ENCODE measurements around the gene ADAMTS15.

The ADAMTS15 gene

GRCh38 chr11:130448416-130449309, at the start of gene ADAMTS15:
ADAMTS15 (plus strand) TSS chr11:130448645; CDS start chr11:130448974, 329 bp downstream.
- no peak for FAIRE-seq

- FAIRE-seq, result no peak
These were observed 49.2 kb upstream of the ADAMTS15 start for GRCh38 chr11:130399196-130399595.

GRCh38 chr11:130400781-130401483, 47.5 kb upstream of the ADAMTS15 start:
- no peak for FAIRE-seq

GRCh38 chr11:130402570-130402969, 45.9 kb upstream of the ADAMTS15 start:
- no peak for FAIRE-seq

- no peak for FAIRE-seq
These were observed 45.1 kb upstream of the ADAMTS15 start for GRCh38 chr11:130403271-130403804.

- FAIRE-seq, result no peak
These were observed 44.5 kb upstream of the ADAMTS15 start for GRCh38 chr11:130403967-130404366.

GRCh38 chr11:130404727-130405126, 43.7 kb upstream of the ADAMTS15 start:
- FAIRE-seq, result no peak

- no peak for FAIRE-seq
These were observed 43.0 kb upstream of the ADAMTS15 start for GRCh38 chr11:130405428-130405827.

GRCh38 chr11:130407978-130408377, 40.5 kb upstream of the ADAMTS15 start:
- FAIRE-seq, result no peak

GRCh38 chr11:130408401-130408890, 40.0 kb upstream of the ADAMTS15 start:
- no peak for FAIRE-seq

- FAIRE-seq, result no peak
These were observed 39.5 kb upstream of the ADAMTS15 start for GRCh38 chr11:130408901-130409300.

GRCh38 chr11:130409594-130410388, 38.7 kb upstream of the ADAMTS15 start:
- no peak for FAIRE-seq

GRCh38 chr11:130411223-130411622, 37.2 kb upstream of the ADAMTS15 start:
- no peak for FAIRE-seq

- FAIRE-seq, result no peak
These were observed 34.9 kb upstream of the ADAMTS15 start for GRCh38 chr11:130413405-130414106.

- no peak for FAIRE-seq
These were observed 34.1 kb upstream of the ADAMTS15 start for GRCh38 chr11:130414107-130415080.

- FAIRE-seq, result no peak
These were observed 32.5 kb upstream of the ADAMTS15 start for GRCh38 chr11:130415731-130416529.

- no peak for FAIRE-seq
These were observed 31.9 kb upstream of the ADAMTS15 start for GRCh38 chr11:130416530-130416882.

- FAIRE-seq, result no peak
These were observed 31.5 kb upstream of the ADAMTS15 start for GRCh38 chr11:130416906-130417305.

- FAIRE-seq, result no peak
These were observed 30.2 kb upstream of the ADAMTS15 start for GRCh38 chr11:130418210-130418609.

GRCh38 chr11:130418756-130419155, 29.7 kb upstream of the ADAMTS15 start:
- no peak for FAIRE-seq

Measured in colon (tissue), 2 donors.